Measurements from ENCODE around the gene ETFB.

ETFB gene

DNA sequence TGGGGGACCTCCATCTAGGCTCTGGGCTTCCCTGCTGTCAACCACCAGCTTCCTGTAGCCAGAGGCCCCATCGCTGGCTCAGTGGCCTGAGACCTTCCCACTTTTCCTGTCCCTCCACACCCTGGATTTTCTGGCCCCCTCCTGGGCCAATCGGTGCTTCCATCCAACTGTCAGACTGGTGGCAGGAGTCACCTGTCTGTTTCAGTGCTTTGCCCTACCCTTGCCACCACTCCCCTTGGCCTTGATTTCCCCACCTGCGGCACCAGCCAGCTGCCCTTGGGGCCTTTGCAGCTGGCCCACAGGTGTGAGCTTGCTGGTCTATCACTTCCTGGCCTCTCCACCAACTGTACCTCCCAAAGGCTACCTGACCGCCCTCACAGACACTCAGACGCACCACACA is 36.8 kb downstream of the ETFB start:
- in situ Hi-C loops (cut with MboI; ENCODE audit: low sequenced_read_pairs) = no loop called here

DNA sequence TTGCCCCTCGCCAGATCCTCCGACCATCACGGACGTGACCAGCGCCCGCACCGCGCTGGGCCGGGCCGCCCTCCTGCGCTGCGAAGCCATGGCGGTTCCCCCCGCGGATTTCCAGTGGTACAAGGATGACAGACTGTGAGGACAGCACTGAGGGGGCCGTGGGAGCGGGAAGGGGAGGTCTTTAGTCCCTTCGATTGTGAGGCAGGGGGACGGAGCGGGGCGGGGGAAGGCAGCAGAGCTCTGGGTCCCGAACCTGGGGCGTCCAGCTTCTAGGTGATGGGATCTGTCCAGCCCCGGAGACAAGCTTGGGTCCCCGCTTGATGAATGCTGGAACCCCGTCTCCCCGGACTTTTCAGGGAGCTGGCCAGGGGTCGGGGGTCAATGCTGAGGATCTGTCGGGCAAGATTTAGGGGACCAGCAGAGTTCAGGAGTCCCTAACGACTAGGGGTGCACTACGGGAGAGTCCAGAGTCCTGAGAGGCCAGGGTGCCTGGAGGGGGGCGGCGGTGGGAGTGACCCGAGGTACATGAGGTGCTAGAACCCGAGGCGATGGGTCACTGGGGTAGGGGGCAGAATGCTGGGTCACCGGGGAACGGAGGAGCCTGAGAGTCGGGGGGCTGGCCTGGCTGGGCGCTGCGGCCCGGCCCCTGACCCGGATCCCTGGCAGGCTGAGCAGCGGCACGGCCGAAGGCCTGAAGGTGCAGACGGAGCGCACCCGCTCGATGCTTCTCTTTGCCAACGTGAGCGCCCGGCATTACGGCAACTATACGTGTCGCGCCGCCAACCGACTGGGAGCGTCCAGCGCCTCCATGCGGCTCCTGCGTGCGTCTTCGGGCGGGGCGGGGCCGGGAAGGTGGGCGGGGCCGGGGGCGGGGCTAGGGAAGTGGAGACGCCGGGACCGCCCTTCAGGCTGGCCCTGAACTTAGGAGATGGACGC is 38.9 kb downstream of the ETFB start:
- in situ Hi-C loops (cut with MboI; ENCODE audit: low sequenced_read_pairs) = no loop called here

DNA sequence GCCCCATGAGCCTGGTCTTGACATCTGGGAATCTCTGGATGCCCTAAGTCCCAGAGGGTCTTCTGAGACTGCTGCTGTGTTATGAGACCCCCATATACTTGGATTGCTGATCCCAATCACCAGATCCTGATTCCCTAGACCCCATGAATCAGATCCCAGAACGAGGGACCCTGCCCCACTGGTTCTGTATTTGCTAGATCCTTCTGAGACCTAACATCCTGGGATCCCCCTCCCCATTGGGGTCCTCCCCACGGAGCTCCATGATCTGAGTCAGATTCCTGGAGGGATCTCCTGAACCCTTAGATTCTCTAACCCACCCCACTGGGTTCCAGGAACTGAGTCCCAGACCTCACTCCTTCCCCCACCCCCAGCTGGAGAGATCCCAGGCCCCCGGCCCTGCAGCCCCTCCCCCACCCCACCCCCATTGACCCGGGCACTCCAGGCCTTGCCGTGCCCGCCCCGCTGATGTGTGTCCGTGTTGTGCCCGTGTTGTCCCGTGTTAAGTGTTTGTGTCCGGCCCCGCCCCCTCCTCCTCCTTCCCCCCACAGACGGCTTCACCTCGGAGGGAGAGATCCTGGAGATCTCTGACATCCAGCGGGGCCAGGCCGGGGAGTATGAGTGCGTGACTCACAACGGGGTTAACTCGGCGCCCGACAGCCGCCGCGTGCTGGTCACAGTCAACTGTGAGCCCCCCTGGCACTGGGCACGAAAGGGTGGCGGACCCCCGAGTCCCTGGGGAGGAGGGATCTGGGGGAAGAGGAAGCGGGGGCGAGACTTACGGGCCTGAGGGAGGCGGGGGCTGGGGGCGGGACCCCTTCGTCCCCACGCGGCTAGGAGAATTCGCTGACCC is 39.7 kb downstream of the ETFB start:
- in situ Hi-C loops (cut with MboI; ENCODE audit: low sequenced_read_pairs) = no loop called here

GRCh38 chr19:51325161-51325976 is 40.8 kb downstream of the ETFB start:
- in situ Hi-C loops (cut with MboI; ENCODE audit: low sequenced_read_pairs) = no loop called here

- in situ Hi-C loops (cut with MboI; ENCODE audit: low sequenced_read_pairs) = no loop called here
Observed at GRCh38 chr19:51324167-51324481, 42.1 kb downstream of the ETFB start.

DNA sequence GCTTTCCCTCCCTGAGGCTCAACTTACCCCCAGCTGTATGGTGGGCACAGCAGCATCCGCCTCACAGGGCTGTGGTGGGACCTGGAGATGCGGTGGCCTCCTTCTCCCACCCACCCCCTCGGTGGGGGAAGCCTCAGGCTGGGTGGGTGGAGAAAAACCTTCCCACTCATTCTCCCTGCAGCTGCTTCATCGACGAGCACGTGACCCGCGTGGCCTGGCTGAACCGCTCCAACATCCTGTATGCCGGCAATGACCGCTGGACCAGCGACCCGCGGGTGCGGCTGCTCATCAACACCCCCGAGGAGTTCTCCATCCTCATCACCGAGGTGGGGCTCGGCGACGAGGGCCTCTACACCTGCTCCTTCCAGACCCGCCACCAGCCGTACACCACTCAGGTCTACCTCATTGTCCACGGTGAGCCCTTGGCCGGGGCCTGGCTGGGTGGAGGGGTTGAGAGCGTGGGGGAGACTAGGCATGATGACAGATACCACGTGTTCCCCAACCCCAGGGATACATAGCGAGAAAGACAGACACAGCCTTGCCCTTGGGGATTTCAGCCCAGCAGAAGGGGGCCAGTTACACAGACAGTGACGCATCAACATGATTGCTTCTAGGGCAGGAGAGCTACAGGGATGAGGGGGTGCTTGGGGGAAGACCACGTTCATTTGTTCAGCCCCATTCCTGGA is 42.6 kb downstream of the ETFB start:
- in situ Hi-C loops (cut with MboI; ENCODE audit: low sequenced_read_pairs) = no loop called here

- in situ Hi-C loops (cut with MboI; ENCODE audit: low sequenced_read_pairs) = no loop called here
Observed at GRCh38 chr19:51321799-51322198, 44.4 kb downstream of the ETFB start.

GRCh38 chr19:51320280-51320657 is 45.9 kb downstream of the ETFB start:
- in situ Hi-C loops (cut with MboI; ENCODE audit: low sequenced_read_pairs) = no loop called here

DNA sequence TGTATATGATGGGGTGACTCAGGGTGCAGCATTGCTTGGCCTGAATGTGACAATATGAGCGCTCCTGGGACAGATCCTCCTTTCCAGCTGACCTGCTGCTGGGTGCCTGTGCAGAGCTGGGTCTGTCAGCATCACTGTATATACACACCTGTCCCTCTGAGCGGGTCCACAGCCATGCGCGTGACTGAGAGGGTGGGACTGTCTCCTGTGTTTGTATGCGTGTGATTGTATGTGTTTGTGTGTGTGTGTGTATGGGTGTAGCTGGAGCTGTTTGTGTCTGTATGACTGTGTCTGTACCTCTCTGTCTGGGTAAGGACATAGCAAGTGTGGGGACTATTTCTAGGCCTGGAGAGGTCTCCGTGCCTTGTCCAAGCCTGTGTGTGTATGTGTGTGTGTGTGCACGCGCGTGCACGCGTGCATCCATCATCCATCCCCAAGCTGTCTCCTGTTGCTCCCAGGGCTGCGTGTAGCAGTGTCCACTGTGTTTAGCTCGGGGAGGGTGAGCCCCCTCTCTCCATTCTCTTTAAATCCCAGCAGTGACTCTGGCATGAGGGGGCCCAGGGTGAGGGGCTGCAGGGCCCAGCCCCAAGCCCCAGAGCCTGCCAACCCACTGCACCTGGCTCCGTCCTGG is 46.4 kb downstream of the ETFB start:
- in situ Hi-C loops (cut with MboI; ENCODE audit: low sequenced_read_pairs) = no loop called here

DNA sequence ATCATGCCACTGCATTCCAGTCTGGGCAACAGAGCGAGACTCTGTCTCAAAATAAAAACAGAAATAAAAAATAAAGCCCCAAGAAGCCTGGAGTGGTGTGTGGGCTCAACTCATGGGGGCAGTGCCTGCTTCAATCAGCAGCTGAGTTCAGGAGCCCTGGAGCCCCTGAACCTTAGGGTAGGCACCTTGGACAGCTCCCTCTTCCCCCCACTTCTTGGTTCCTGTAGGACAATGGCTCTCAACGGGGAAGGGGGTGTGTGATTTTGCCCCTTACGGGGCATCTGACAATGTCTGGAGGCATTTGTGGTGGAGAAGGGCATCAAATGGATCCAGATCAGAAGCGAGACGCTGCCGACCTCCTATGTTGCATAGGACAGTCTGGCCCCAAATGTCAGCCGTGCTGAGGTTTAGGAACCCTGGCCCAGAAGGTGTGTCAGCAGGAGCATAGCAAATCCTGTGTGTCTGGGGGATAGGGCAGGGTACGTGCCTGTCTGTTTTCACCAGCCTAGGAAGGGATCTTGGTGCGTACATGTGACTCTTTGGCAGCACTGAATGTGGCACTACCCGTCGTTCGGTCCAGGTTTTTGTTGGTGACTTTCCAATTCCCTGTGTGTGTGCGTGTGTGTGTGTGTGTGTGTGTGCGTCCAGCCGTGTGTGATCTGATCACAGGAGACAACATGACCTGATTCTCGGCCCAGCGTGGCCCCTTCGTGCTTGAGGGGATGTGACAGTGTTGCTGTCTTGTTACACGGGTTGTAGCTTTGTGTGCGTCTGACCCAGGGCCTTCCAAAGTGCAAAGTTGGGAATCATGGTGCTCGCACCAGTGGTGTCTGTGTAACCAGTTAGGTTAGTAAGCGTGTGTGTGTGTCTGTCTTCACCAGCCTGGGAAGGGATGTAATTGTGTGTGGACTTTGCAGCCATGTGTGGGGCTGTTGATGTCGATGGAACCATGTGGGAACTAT is 47.2 kb downstream of the ETFB start:
- in situ Hi-C loops (cut with MboI; ENCODE audit: low sequenced_read_pairs) = no loop called here

GRCh38 chr19:51317968-51318367 is 48.2 kb downstream of the ETFB start:
- in situ Hi-C loops (cut with MboI; ENCODE audit: low sequenced_read_pairs) = no loop called here

- in situ Hi-C loops (cut with MboI; ENCODE audit: low sequenced_read_pairs) = no loop called here
Observed at GRCh38 chr19:51317376-51317775, 48.8 kb downstream of the ETFB start.

GRCh38 chr19:51316688-51317087 is 49.5 kb downstream of the ETFB start:
- in situ Hi-C loops (cut with MboI; ENCODE audit: low sequenced_read_pairs) = no loop called here

DNA sequence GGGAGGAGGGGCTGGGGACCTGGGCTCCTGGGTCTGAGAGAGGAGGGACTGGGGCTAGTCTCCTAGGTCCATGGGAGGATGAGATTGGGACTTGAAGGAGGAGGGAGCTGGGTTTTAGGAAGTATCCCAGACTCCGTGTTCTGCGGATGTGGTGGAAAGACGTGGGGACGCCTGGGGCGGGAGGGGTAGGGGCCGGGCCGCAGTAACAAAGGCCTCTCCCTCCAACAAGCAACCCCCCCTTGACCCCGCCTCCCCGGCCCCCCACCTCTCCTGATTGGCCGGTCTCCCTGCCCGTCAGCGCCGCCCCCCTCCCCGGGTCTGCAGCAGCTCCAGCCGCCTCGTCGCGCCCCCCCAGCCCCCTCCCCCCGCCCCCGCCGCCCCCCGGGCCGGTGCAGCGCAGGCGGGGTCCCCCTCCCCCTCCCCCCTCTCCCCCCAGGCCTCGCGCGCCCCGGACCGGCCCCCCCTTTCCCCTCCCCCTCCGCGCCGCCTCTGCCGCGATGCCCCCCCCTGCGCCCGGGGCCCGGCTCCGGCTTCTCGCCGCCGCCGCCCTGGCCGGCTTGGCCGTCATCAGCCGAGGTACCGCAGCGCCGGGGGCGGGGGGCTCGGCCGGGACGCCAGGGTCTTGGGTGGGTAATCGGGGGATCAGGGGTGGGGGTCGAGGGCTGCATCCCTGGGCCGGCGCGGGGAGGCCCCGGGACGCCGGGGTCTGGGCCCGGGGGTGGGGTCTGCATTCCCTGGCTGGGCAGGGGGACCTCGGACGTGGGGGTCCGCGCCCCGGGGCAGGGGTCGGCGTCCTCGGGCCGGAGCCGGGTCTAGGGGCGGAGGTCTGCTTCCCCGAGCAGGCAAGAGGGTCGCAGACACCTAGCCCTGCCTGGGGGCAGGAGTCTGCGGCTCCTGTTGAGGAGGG is 54.6 kb downstream of the ETFB start, which contains the start of gene IGLON5:
IGLON5 (plus strand) TSS at position 294 of the 907 bp plus-strand sequence; CDS start at position 498, 204 bp downstream.
- in situ Hi-C loops (cut with MboI; ENCODE audit: low sequenced_read_pairs) = no loop called here

GRCh38 chr19:51305479-51305878 is 60.7 kb downstream of the ETFB start:
- in situ Hi-C loops (cut with MboI; ENCODE audit: low sequenced_read_pairs) = no loop called here

DNA sequence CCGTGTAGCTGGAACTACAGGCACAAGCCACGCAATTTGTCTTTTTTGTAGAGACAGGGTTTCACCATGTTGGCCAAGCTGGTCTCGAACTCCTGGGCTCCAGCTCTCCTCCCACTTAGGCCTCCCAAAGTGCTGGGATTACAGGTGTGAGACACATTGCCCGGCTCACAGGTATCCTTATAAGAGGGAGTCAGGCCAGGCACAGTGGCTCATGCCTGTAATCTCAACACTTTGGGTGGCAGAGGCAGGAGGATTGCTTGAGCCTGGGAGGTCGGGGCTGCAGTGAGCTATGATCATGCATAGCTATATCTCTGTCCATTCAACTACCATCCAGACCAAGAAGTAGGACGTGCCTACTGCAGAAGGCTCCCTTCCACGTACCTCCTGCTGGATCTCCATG is 64.9 kb downstream of the ETFB start:
- in situ Hi-C loops (cut with MboI; ENCODE audit: low sequenced_read_pairs) = no loop called here

GRCh38 chr19:51297406-51297805 is 68.8 kb downstream of the ETFB start:
- in situ Hi-C loops (cut with MboI; ENCODE audit: low sequenced_read_pairs) = no loop called here

Data from HL-60/S4 treated with retinoic acid at 250 ng/mL for 4 days and 3 days (cell line).